GM18909 (cell line): ENCODE results near the gene GNG13.
"Not testable (repeated sequence)": the region's sequence is repeated elsewhere in the genome, so short reads cannot be mapped to it uniquely, and the experiment has no call there.

Experiments used
- ATAC-seq: cut with Tn5 transposase; IDR thresholded peaks from one replicate; pipeline ENCODE4 v1.9.1; 2021; ENCODE audit warnings: mild to moderate bottlenecking; ENCODE audit not compliant: unreplicated experiment, poor library complexity

Gene GNG13

DNA sequence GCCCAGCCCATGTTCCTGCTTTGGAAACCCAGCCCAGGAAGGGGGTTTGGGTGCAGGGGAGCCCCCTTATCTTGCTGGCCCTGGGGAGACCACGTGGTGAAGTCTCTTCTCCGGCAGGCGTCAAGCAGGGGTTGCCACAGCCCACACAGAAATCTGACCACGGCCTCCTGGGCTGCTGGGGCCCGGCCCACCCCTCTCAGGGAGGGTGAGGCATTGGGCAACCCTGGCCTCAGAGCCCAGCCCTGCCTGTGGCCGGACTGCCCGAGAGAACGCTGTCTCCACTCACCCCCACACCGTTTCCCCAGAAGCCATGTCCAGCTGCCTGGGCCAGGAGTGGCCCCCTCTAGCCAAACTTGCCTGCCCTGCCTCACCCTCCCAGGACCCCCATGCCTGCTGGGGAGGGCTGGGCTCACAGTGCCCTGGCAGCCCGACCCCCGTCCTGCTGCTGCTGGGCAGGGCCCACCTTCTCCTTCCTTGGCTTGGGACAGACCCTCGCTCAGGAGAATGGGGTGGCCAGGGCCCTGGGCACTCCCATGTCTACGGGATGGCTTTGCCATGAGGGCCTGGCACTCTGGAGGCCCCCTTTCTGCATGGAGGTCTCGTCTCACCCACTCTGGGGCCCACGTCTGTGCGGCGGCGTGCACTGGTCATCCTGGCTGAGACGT is 19.1 kb downstream of the GNG13 start:
- no peak for ATAC-seq

DNA sequence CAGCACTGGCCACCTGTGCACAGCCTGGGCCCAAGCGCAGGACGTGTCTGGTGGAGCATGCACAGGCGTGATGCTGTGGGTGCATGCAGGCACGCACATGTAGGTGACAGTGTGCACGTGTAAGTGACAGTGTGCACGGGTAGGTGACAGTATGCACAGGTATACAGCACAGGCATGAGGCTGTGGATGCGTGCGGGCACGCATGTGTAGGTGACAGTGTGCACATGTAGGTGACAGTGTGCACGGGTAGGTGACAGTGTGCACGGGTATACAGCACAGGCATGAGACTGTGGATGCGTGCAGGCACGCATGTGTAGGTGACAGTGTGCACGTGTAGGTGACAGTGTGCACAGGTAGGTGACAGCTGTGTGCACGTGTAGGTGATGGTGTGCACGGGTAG is 20.2 kb downstream of the GNG13 start:
- no peak for ATAC-seq

DNA sequence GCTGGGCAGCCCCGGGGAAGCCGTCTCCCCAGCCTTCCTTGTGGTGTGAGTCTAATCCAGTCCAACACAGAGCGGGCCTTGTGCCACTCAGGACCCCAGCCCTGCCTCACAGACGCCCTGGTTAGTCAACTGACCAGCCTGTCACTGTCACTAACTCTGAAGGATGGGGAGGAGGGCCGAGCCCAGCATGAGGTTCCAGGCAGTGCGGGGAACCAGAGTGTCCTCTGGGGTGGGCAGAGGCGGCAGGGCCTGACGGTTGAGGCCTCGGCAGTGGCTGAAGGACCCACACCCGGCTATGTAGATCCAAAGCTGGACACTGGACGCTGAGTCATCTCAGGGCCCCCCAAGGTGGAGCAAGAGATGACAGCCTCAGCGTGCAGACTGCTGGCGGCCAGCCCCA is 21.0 kb downstream of the GNG13 start:
- no peak for ATAC-seq

DNA sequence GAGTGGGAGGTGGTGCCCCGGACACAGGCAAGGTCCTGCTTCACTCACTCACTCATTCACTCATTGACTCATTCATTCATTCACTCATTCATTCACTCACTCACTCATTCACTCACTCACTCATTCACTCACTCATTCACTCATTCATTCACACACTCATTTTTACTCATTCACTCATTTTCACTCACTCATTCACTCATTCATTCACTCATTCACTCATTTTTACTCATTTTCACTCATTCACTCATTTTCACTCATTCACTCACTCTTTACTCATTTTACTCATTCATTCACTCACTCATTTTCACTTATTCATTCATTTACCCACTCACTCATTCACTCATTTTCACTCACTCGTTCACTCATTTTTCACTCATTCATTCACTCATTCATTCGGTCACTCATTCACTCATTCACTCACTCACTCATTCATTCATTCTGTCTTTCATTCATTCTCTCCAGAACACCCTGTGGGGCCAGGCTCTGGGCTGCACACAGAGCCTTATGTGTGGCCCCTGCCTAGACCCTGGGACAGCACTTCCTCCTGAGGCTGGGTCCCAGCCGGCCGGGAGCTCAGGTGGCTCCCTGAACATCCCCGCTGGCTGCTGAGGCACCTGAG is 21.5 kb downstream of the GNG13 start:
- ATAC-seq, result no peak

DNA sequence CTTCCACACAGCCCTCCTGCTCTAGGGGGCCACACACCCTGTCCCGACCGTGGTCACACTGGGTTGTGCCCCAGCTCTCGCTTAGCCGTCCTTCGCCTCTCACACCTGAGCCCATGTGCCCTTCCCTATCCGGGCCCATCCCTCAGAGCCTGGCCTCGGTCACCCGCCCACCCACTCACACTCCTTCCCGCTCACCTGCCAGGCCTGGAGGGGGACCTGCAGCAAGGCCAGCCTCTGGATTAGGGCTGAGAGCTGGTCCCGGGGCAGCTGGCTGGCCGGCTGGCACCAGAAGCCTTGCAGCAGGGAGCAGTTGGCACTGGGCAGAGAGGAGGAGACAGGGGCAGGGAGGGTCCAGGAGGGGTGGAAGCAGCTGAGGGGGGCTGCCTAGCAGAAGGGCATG is 22.1 kb downstream of the GNG13 start:
- no peak for ATAC-seq

DNA sequence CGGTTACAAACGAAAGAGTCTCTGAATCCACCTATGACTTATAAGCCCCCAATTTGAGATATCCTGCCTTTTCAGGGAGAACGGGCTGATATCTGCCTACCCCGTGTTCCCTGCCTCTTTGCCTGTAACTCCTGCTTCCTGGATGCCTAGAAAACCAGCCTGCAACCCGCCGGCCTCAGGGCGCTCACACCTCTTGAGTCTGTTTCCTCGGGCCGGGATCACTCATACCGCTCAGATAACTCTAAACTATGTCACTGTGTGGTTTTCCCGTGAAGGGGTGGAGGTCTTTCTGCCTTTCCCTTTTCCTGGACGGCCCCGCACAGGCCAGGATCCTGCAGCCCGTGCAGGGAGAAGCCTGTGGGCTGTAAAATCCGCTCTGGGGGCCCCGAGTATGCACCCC is 22.7 kb downstream of the GNG13 start:
- ATAC-seq, result no peak

DNA sequence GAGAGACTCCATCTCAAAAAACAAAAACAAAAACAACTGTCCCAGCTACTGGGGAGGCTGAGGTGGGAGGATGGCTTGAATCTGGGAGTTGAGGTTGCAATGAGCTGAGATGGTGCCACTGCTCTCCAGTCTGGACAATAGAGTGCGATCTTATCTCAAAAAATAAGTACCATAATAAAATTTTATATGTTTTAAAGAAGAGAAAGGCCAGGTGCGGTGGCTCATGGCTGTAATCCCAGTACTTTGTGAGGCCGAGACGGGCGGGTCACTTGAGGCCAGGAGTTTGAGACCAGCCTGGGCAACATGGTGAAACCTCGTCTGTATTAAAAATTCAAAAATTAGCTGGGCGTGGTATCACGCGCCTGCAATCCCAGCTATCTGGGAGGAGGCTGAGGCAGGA is 23.7 kb downstream of the GNG13 start:
- no peak for ATAC-seq

DNA sequence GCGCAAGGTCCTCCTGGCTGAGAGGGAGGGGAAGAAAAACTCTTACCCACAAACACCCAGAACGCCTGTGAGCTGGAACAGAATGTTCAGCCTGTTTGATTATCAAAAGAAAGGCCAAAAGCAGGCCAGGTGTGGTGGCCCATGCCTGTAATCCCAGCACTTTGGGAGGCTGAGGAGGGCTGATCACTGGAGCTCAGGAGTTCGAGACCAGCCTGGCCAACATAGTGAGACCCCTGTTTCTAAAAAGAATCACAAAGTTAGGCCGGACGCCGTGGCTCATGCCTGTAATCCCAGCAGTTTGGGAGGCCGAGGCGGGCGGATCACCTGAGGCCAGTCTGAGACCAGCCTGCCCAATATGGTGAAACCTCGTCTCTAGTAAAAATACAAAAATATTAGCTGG is 24.2 kb downstream of the GNG13 start:
- not testable (repeated sequence) for ATAC-seq

DNA sequence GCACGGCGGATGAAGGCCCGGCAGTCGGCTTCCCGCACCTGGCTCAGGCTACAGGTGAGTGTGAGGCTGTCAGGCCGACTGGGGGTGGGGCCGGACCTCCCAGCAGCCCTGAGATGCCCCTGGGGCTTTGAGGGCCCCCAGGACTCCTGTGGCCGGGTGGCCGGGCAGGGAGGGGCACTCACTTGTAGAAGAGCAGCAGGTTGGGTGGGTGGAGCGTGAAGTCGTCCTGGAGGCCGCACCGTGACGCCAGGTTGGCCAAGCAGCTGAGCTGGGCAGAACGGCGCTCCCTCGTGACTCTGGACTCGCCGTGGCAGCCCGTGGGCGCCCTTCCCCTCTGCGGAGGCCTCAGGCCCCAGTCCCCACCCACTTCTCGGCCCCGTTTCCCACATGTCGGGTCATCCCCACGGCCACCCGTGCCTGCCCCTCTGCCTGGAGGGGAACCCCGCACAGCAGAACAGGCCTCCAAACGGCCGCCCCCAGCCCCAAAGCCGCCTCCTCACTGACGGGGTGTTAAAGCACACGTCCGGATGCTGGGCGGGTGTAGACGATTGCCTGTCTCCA is 25.2 kb downstream of the GNG13 start:
- no peak for ATAC-seq

DNA sequence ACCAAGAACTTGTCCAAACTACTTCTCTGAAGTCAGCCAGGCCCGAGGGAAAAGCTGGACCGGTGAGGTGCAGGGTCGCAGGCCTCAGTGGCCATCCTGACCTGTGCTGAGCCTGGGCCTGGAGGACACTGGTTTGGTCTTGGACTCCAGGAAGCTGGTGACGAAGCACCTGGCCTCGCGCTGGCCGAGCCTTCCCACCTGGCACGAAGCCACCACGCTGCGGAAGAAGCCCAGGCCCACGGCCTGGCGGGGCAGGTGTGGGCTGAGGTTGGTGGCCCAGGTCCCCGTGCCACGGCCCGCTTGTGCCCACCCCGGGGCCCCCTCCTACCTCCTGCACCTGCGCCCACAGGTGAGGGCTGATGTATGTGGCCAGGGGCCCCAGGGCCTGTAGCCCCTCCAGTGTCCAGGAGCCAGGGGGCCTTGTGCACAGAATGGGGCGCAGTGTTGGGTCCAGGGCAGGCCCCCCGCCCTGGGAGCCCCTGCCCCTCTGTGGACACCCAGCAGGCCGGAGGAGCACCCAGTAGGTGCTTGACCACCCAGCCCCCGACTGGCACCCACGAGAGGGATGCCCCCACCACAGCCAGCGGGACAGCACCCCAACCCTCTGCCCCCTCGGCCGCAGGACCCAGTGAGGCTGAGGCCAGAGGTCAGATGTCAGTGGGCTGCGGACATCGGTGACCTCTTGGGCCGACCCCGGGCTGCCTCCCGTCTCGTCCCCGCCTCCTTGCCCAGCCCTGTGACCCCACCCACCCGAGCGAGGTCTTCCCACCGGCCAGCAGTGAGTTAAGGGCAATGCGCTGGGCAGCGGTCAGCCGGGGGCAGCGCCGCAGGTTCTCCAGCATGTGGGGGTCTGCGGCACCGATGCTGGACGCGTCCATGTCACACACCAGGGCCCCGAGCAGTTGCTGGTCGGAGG is 26.2 kb downstream of the GNG13 start:
- ATAC-seq, result no peak

DNA sequence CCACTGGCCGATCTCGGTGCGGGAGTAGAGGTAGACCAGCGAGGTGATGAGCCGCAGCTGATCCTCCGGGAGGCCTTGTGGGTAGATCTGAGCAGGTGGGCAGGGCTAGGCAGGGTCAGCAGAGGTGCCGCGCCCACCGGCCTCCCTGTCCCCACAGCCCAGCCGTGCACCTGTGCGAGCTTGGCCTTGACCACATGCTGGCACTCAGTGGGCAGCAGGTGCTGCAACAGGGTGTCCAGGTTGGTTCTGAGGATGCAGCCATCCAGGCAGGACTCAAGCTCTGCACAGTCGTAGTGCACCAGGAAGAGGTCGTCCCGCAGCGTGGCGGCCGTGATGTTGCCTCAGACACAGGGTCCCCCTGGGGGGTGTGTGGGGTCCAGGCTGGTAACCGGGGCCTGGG is 27.6 kb downstream of the GNG13 start:
- no peak for ATAC-seq

DNA sequence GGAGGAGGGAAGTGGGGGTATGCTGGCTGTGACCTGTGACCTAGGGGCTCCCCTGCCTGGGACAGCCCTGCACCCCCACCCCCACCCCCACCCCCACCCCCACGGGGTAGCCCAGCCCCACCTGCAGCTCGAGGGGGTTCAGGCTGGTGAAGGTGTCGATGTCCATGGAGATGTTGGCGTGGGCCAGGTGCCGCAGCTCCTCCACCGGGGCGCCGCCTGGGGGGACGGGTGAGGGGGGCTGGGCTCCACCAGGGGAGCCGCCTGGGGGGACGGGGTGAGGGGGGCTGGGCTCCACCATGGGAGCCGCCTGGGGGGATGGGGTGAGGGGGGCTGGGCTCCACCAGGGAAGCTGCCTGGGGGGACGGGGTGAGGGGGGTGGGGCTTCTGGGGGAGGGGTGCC is 30.1 kb downstream of the GNG13 start:
- ATAC-seq, result no peak

DNA sequence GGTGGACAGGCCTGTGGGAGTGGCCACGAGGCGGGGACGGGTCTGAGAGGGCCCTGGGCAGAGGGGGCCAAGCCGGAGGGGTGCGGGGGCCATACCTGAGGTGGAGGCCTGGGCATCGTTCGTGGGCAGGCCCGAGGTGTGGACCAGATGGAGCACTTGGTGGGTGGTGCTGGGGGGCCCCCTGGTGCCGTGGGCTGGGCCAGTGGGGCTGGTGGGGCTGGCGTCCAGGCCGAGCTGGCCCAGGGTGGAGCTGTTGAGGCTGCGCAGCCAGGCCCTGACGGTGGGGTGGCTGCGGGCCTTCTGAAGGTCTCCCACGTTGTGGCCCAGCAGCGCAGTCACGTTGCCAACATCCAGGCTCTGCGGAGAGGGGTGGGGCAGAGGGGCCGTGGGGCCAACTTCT is 30.6 kb downstream of the GNG13 start:
- no peak for ATAC-seq

DNA sequence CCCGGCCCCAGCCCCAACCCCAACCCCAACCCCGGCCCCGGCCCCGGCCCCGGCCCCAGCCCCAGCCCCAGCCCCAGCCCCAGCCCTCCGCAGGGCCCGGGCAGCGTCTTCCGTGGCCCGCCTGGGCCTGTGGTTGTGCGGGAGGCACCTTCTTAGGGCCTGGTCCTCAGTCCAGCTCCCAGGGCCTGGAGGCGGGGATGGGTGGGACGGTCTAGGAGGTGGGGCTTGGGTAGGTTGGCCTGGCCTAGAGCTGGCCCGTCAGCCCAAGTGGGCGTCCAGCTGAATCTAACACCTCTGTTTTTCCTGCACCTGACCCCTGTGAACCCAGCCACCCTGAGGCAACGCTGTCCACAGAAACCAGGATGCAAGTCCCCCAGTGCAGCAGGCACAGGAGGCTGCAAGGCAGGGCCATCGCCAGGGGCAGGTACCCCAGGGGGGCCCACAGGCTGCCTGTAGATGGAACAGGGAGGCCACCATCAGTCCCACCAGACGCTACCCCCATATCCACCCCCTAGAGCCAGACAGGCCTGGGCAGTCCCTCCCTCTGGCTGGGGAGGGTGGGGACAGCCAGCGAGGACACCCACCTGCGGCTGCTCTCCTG is 31.2 kb downstream of the GNG13 start:
- no peak for ATAC-seq

DNA sequence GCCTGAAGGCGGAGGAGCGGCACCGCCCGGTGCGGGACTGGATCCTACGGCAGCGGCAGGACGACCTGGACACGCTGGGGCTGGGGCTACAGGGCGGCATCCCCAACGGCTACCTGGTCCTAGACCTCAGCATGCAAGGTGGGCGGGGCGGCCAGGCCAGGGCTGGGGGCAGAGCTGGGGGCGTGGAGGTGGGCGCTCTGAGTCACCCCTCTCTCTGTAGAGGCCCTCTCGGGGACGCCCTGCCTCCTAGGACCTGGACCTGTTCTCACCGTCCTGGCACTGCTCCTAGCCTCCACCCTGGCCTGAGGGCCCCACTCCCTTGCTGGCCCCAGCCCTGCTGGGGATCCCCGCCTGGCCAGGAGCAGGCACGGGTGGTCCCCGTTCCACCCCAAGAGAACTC is 32.1 kb downstream of the GNG13 start:
- no peak for ATAC-seq

DNA sequence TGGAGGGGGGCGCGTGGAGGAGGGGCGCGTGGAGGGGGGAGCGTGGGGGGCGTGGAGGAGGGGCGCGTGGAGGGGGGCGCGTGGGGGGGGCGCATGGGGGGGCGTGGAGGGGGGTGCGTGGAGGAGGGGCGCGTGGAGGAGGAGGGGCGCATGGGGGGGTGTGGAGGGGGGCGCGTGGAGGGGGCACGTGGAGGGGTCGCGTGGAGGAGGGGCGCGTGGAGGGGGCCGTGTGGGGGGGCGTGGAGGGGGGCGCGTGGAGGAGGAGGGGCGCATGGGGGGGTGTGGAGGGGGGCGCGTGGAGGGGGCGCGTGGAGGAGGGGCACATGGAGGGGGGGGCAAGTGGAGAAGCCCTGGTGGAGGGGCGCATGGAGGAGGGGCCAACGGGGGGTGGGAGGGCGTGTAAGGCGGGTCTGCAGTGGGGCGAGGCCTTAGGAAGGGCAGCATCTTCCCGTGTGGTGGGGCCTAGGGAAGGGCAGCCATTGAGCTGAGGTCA is 32.7 kb downstream of the GNG13 start:
- ATAC-seq, result no peak

DNA sequence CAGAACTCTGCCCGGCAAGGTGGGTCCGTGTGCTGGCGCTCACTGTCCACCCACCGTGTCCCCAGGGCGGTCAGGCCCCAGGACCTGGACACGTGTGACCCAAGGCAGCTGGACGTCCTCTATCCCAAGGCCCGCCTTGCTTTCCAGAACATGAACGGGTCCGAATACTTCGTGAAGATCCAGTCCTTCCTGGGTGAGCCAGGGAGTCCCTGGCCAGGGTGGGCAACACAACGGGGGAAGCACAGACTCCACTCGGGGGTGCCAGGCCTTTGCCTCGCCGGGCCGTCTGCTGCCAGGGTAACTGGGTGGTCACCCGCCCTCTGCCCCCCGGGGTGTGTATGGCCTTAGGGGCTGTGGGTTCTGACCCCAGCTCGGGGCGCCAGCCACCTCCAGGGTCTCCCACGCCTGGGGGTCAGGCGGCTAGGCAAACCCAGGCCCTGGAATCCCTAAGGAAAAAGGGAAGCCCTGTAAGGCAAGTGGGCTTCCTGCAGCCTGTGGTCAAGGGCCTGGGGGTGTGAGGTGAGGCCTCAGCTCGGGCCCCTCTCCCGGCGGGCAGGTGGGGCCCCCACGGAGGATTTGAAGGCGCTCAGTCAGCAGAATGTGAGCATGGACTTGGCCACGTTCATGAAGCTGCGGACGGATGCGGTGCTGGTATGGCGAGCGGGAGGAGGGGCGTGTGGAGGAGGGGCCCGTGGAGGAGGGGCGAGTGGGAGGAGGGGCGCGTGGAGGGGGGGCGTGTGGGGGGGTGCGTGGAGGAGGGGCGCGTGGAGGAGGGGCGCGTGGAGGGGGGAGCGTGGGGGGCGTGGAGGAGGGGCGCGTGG is 33.5 kb downstream of the GNG13 start:
- no peak for ATAC-seq

DNA sequence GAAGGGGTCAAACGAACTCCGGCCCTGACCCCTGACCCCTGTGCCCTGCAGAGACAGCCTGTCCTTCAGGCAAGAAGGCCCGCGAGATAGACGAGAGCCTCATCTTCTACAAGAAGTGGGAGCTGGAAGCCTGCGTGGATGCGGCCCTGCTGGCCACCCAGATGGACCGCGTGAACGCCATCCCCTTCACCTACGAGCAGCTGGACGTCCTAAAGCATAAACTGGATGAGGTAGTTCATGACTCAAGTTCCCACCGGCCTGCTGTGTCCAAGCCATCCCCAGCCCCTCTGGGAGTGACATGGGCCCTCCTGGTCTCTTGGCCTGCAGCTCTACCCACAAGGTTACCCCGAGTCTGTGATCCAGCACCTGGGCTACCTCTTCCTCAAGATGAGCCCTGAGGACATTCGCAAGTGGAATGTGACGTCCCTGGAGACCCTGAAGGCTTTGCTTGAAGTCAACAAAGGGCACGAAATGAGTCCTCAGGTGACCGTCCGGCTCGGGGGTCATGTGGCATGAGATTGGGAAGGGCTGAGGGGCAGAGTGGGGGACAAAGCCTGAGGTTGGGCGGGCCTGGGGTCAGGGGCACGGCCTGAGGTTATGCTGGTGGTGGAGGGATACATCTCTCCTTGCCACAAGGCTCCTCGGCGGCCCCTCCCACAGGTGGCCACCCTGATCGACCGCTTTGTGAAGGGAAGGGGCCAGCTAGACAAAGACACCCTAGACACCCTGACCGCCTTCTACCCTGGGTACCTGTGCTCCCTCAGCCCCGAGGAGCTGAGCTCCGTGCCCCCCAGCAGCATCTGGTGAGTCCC is 34.3 kb downstream of the GNG13 start:
- no peak for ATAC-seq

DNA sequence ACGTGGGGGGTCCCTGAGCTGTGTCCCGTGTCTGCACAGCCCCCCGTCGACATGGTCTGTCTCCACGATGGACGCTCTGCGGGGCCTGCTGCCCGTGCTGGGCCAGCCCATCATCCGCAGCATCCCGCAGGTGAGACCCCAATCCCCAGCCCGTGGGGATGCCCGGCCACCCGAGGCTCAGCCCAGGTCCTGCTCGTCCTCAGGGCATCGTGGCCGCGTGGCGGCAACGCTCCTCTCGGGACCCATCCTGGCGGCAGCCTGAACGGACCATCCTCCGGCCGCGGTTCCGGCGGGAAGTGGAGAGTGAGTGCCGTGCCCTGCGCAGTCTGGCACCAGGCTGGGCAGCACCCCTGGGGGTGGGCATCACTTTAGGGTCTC is 35.1 kb downstream of the GNG13 start:
- no peak for ATAC-seq
